ENCODE results near the gene SIGLEC1. TPM values are rescaled to one million over a fixed set of nuclear protein-coding genes. Genes with fewer than 3 reads are reported as not detected.

Gene SIGLEC1
- total RNA-seq, 1 experiment from 2014 or later = not detected

- CTCF ChIA-PET = interaction anchor here (1.1 to 1.4 kb wide), 2 partner anchors 17 to 36 kb away, joined by 4 to 7 read pairs; no protein-coding TSS in a partner anchor
- Histone ChIP-seq H3K4me3 (ENCODE audit: low read depth, low read length) (no peak overlapping the region), H3K9me3 (no peaks in the 10 kb centered on the region), H3K27me3 (replicated peaks; ENCODE audit: control insufficient read depth, insufficient read depth, low read length) (no peaks in the 10 kb centered on the region), H3K36me3 (ENCODE audit: control insufficient read depth, insufficient read depth, low read length) (0 out of 2 replicates have a peak, but pooled peaks cover 1% of the 10 kb centered on the region), H3K4me1 (no peaks in the 10 kb centered on the region)
- BruUV-seq (replicated peaks) = no TSS peak
- no peaks in the 10 kb centered on the region for H3K4me1 Mint-ChIP-seq (ENCODE audit: low read depth, unreplicated experiment)
- TF ChIP-seq, protein P1, sequence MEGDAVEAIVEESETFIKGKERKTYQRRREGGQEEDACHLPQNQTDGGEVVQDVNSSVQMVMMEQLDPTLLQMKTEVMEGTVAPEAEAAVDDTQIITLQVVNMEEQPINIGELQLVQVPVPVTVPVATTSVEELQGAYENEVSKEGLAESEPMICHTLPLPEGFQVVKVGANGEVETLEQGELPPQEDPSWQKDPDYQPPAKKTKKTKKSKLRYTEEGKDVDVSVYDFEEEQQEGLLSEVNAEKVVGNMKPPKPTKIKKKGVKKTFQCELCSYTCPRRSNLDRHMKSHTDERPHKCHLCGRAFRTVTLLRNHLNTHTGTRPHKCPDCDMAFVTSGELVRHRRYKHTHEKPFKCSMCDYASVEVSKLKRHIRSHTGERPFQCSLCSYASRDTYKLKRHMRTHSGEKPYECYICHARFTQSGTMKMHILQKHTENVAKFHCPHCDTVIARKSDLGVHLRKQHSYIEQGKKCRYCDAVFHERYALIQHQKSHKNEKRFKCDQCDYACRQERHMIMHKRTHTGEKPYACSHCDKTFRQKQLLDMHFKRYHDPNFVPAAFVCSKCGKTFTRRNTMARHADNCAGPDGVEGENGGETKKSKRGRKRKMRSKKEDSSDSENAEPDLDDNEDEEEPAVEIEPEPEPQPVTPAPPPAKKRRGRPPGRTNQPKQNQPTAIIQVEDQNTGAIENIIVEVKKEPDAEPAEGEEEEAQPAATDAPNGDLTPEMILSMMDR (IDR thresholded peaks at IDR 0.05; ENCODE audit: insufficient read depth in 1 of 2, low read depth in 1 of 2, low read length in 1 of 2, severe bottlenecking in 1 of 2, unreplicated experiment in 1 of 2) = no peak
- no peaks in the 10 kb centered on the region for H3K9me3 Mint-ChIP-seq (ENCODE audit: unreplicated experiment)
- peaks cover 19% of the 10 kb centered on the region for H3K36me3 Mint-ChIP-seq (ENCODE audit: insufficient read depth, unreplicated experiment)
- POLR2A ChIA-PET = no interaction called here
- DNase-seq = no peak
- no peaks in the 10 kb centered on the region for H3K27me3 Mint-ChIP-seq (ENCODE audit: insufficient read depth, unreplicated experiment)
- no peak overlapping the region for H3K27ac Mint-ChIP-seq (ENCODE audit: unreplicated experiment)
- intact Hi-C loops (cut with micrococcal nuclease; ENCODE audit: unreplicated experiment) = loop anchor here (2.0 kb wide), 1 partner anchor 17 kb away; no protein-coding TSS in a partner anchor
- H3K4me3 Mint-ChIP-seq (ENCODE audit: unreplicated experiment) = no peak overlapping the region
Measured at GRCh38 chr20:3751675-3752385, 39.4 kb upstream of the SIGLEC1 start.

DNA sequence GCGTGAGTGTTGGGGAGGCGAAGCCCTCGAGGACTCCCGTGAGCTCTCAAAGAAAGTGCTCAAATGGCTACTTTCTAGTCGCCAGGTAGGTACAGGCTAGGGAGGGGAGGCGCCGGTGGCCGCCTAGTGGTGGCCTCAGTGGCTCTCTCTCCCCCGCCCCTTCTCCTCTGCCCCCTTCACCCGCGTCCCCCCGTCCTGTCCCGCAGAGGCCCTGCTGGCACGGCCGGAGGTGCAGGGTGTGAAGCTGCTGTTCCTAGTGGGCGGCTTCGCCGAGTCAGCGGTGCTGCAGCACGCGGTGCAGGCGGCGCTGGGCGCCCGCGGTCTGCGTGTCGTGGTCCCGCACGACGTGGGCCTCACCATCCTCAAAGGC lies 38.9 kb upstream of the SIGLEC1 start:
- Histone ChIP-seq H3K36me3 (ENCODE audit: control insufficient read depth, insufficient read depth, low read length) (0 out of 2 replicates have a peak, but pooled peaks cover 1% of the 10 kb centered on the region), H3K9me3 (no peaks in the 10 kb centered on the region), H3K27me3 (replicated peaks; ENCODE audit: control insufficient read depth, insufficient read depth, low read length) (no peaks in the 10 kb centered on the region), H3K4me3 (ENCODE audit: low read depth, low read length) (no peak overlapping the region), H3K4me1 (no peaks in the 10 kb centered on the region)
- Mint-ChIP-seq H3K4me1 (ENCODE audit: low read depth, unreplicated experiment) (no peaks in the 10 kb centered on the region), H3K9me3 (ENCODE audit: unreplicated experiment) (no peaks in the 10 kb centered on the region), H3K4me3 (ENCODE audit: unreplicated experiment) (no peak overlapping the region), H3K27me3 (ENCODE audit: insufficient read depth, unreplicated experiment) (no peaks in the 10 kb centered on the region), H3K27ac (ENCODE audit: unreplicated experiment) (no peak overlapping the region), H3K36me3 (ENCODE audit: insufficient read depth, unreplicated experiment) (peaks cover 19% of the 10 kb centered on the region)
- DNase-seq = no peak
- no TSS peak for BruUV-seq (replicated peaks)
- POLR2A ChIA-PET = no interaction called here
- TF ChIP-seq, protein P1 (IDR thresholded peaks at IDR 0.05; ENCODE audit: insufficient read depth in 1 of 2, low read depth in 1 of 2, low read length in 1 of 2, severe bottlenecking in 1 of 2, unreplicated experiment in 1 of 2) = peak in 1 of 2 experiments; percentile 21
- CTCF ChIA-PET = interaction anchor here (1.1 kb wide), 1 partner anchor 35 kb away, joined by 4 read pairs; no protein-coding TSS in a partner anchor
- intact Hi-C loops (cut with micrococcal nuclease; ENCODE audit: unreplicated experiment) = no loop called here

GRCh38 chr20:3749689-3750531 lies 37.5 kb upstream of the SIGLEC1 start:
- H3K9me3 Mint-ChIP-seq (ENCODE audit: unreplicated experiment) = no peaks in the 10 kb centered on the region
- TF ChIP-seq, protein P1 (IDR thresholded peaks at IDR 0.05; ENCODE audit: insufficient read depth in 1 of 2, low read depth in 1 of 2, low read length in 1 of 2, severe bottlenecking in 1 of 2, unreplicated experiment in 1 of 2) = peak; percentile 57 to 86
- peak in 1 of 2 experiments; percentile 74 for DNase-seq
- peak overlapping the region; percentile 36 for H3K4me3 ChIP-seq (ENCODE audit: low read depth, low read length)
- peak overlapping the region; percentile 63 for H3K4me3 Mint-ChIP-seq (ENCODE audit: unreplicated experiment)
- H3K27me3 Mint-ChIP-seq (ENCODE audit: insufficient read depth, unreplicated experiment) = no peaks in the 10 kb centered on the region
- H3K4me1 Mint-ChIP-seq (ENCODE audit: low read depth, unreplicated experiment) = peaks cover under 1% of the 10 kb centered on the region
- no peaks in the 10 kb centered on the region for H3K36me3 ChIP-seq (ENCODE audit: control insufficient read depth, insufficient read depth, low read length)
- no peaks in the 10 kb centered on the region for H3K4me1 ChIP-seq
- ChIA-PET POLR2A (interaction anchor here (0.9 kb wide), 1 partner anchor 18 kb away, joined by 5 read pairs; the partner anchor contains the start of gene ADISSP), CTCF (interaction anchor here (0.5 to 1.9 kb wide), 14 partner anchors 8 to 190 kb away, joined by 3 to 12 read pairs (median 4); partner anchors contain the start of genes ADISSP and AP5S1)
- H3K27ac Mint-ChIP-seq (ENCODE audit: unreplicated experiment) = no peak overlapping the region
- BruUV-seq (replicated peaks) = no TSS peak
- no peaks in the 10 kb centered on the region for H3K27me3 ChIP-seq (replicated peaks; ENCODE audit: control insufficient read depth, insufficient read depth, low read length)
- peaks cover 19% of the 10 kb centered on the region for H3K36me3 Mint-ChIP-seq (ENCODE audit: insufficient read depth, unreplicated experiment)
- intact Hi-C loops (cut with micrococcal nuclease; ENCODE audit: unreplicated experiment) = loop anchor here (1.0 kb wide), 1 partner anchor 34 kb away; no protein-coding TSS in a partner anchor
- H3K9me3 ChIP-seq = no peaks in the 10 kb centered on the region

Measured in Caco-2 (cell line).